MM.1S (cell line): ENCODE measurements around the gene CBFA2T3.

Source experiments
- DNase-seq: peaks from one replicate; pipeline ENCODE4 v3.0.0-alpha.2; 2015
- H2AFZ ChIP-seq: fragments of 300-600 bp; sonication (generic); 2 replicates; pipeline ENCODE4 v1.6.0; 2016; ENCODE audit warnings: antibody characterized with exemption, low read length
- H3F3A ChIP-seq: fragments of 300-600 bp; sonication (generic); 2 replicates; pipeline ENCODE4 v1.6.1; 2016; ENCODE audit warnings: mild to moderate bottlenecking, antibody characterized with exemption, low read length, moderate library complexity, mixed read lengths; ENCODE audit not compliant: insufficient read depth
- H3K27ac ChIP-seq: fragments of 300-600 bp; sonication (generic); 2 replicates; pipeline ENCODE4 v1.5.1; 2016; ENCODE audit warnings: mild to moderate bottlenecking, low read length
- H3K27me3 ChIP-seq: fragments of 300-600 bp; sonication (generic); replicated peaks from 2 replicates; pipeline ENCODE4 v1.6.0; 2016; ENCODE audit warnings: low read length; ENCODE audit not compliant: insufficient read depth
- H3K36me3 ChIP-seq: fragments of 300-600 bp; sonication (generic); replicated peaks from 2 replicates; pipeline ENCODE4 v1.6.1; 2016; ENCODE audit warnings: mild to moderate bottlenecking, low read length, mixed read lengths; ENCODE audit not compliant: insufficient read depth
- H3K4me1 ChIP-seq: fragments of 300-600 bp; sonication (generic); 2 replicates; pipeline ENCODE4 v1.6.1; 2016; ENCODE audit warnings: low read length, mixed read lengths
- H3K4me2 ChIP-seq: fragments of 300-600 bp; sonication (generic); 2 replicates; pipeline ENCODE4 v1.6.0; 2016; ENCODE audit warnings: low read depth, low read length
- H3K4me3 ChIP-seq: fragments of 300-600 bp; sonication (generic); 2 replicates; pipeline ENCODE4 v1.5.1; 2016; ENCODE audit warnings: low read length, mixed read lengths
- H3K79me2 ChIP-seq: fragments of 300-600 bp; sonication (generic); 2 replicates; pipeline ENCODE4 v1.6.1; 2016; ENCODE audit warnings: mixed run types, low read length, mixed read lengths
- H3K9ac ChIP-seq: fragments of 300-600 bp; sonication (generic); 2 replicates; pipeline ENCODE4 v1.6.1; 2016; ENCODE audit warnings: low read length, mixed read lengths
- H3K9me2 ChIP-seq: fragments of 300-600 bp; sonication (generic); replicated peaks from 2 replicates; pipeline ENCODE4 v1.6.1; 2016; ENCODE audit warnings: mild to moderate bottlenecking, low read length, mixed read lengths; ENCODE audit not compliant: insufficient read depth
- H3K9me3 ChIP-seq: fragments of 300-600 bp; sonication (generic); replicated peaks from 2 replicates; pipeline ENCODE4 v1.6.1; 2016; ENCODE audit warnings: mild to moderate bottlenecking, low read length, mixed read lengths; ENCODE audit not compliant: insufficient read depth
- H4K20me1 ChIP-seq: fragments of 300-600 bp; sonication (generic); 2 replicates; pipeline ENCODE4 v1.6.1; 2016; ENCODE audit warnings: mild to moderate bottlenecking, low read length, moderate library complexity, mixed read lengths; ENCODE audit not compliant: insufficient read depth
- CTCF ChIP-seq: fragments of 300-600 bp; sonication (generic); IDR thresholded peaks from 2 replicates; pipeline ENCODE4 v1.5.1; 2016; ENCODE audit warnings: antibody characterized with exemption, low read length, mixed read lengths
- EZH2 ChIP-seq: fragments of 300-600 bp; sonication (generic); optimal IDR thresholded peaks from 2 replicates; pipeline ENCODE3; 2017; ENCODE audit warnings: low read depth, mild to moderate bottlenecking, antibody characterized with exemption, low read length, mixed read lengths
- EZH2phosphoT487 ChIP-seq: fragments of 300-600 bp; sonication (generic); IDR thresholded peaks from 2 replicates; pipeline ENCODE4 v1.6.1; 2018; ENCODE audit warnings: antibody characterized with exemption, low read length

Gene CBFA2T3

GRCh38 chr16:88965826-88966480 is 11.1 kb downstream of the CBFA2T3 start:
- Histone ChIP-seq H2AFZ (no peak overlapping the region), H3F3A (peaks cover 21% of the 10 kb centered on the region), H3K4me3 (no peak overlapping the region), H3K9me3 (no peaks in the 10 kb centered on the region), H3K4me2 (no peak overlapping the region), H3K79me2 (peaks cover 76% of the 10 kb centered on the region), H3K36me3 (no peaks in the 10 kb centered on the region), H3K9ac (no peak overlapping the region), H3K27ac (no peak overlapping the region), H3K9me2 (no peaks in the 10 kb centered on the region), H3K4me1 (peaks cover 30% of the 10 kb centered on the region), H3K27me3 (no peaks in the 10 kb centered on the region), H4K20me1 (no peaks in the 10 kb centered on the region)
- no peak for TF ChIP-seq EZH2
- no peak for TF ChIP-seq CTCF
- no peak for DNase-seq

- Histone ChIP-seq H3K4me3 (no peak overlapping the region), H3K4me1 (peaks cover 27% of the 10 kb centered on the region), H3K27me3 (no peaks in the 10 kb centered on the region), H2AFZ (no peak overlapping the region), H3F3A (peaks cover 21% of the 10 kb centered on the region), H3K36me3 (no peaks in the 10 kb centered on the region), H3K27ac (no peak overlapping the region), H3K9ac (no peak overlapping the region), H3K9me3 (no peaks in the 10 kb centered on the region), H3K4me2 (no peak overlapping the region), H4K20me1 (no peaks in the 10 kb centered on the region), H3K79me2 (peaks cover 77% of the 10 kb centered on the region), H3K9me2 (no peaks in the 10 kb centered on the region)
- TF ChIP-seq CTCF (no peak), EZH2 (no peak), EZH2phosphoT487 (no peak)
- no peak for DNase-seq
These were observed 11.6 kb downstream of the CBFA2T3 start for GRCh38 chr16:88965411-88965810.

GRCh38 chr16:88964636-88965035 is 12.4 kb downstream of the CBFA2T3 start:
- Histone ChIP-seq H3K27ac (no peak overlapping the region), H4K20me1 (no peaks in the 10 kb centered on the region), H3K4me3 (no peak overlapping the region), H3K4me1 (peaks cover 20% of the 10 kb centered on the region; the same call in 1 of the 2 replicates), H3K9ac (no peak overlapping the region), H3K36me3 (no peaks in the 10 kb centered on the region), H3K79me2 (peaks cover 76% of the 10 kb centered on the region), H3K9me2 (no peaks in the 10 kb centered on the region), H2AFZ (no peak overlapping the region), H3K9me3 (no peaks in the 10 kb centered on the region), H3K4me2 (no peak overlapping the region), H3K27me3 (no peaks in the 10 kb centered on the region), H3F3A (peaks cover 15% of the 10 kb centered on the region)
- DNase-seq = no peak
- TF ChIP-seq EZH2phosphoT487 = no peak
- no peak for TF ChIP-seq EZH2
- TF ChIP-seq CTCF = no peak
